GM18517 (cell line): Measurements from ENCODE around the gene IQCC.
A peak's percentile ranks its signal among the peaks of the same experiment; 100 is the strongest.

Experiments
- ATAC-seq: cut with Tn5 transposase; IDR thresholded peaks from one replicate; pipeline ENCODE4 v1.9.1; 2021; ENCODE audit warnings: mild to moderate bottlenecking, moderate library complexity; ENCODE audit not compliant: unreplicated experiment

The IQCC gene

GRCh38 chr1:32221980-32222755 lies 16.7 kb downstream of the IQCC start, which contains the start of the genes EIF3I and TMEM234:
TSS of gene EIF3I (plus strand) at chr1:32222407. CDS start at chr1:32222442, 35 bp downstream.
TSS of gene TMEM234 (minus strand) at chr1:32222353. CDS start at chr1:32222322, 31 bp downstream.
- ATAC-seq: peak; percentile 82

GRCh38 chr1:32223683-32224082 lies 18.2 kb downstream of the IQCC start:
- no peak for ATAC-seq

DNA sequence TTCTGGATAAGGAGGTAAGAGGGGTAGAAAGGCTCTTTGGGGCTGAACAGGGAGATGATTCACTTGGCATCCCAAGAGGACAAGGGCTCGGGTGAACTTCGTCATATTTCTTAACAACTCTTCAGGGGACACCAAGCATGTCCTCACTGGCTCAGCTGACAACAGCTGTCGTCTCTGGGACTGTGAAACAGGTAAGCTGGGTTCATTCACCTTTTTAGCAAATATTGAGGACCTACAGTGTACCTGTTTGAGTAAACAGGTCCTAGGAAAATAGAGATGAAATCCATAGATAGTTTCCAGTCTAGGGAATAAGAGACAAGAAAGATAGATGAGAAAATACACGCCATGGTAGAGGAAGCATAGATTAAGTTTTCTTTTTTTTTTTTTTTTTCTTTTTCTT lies 18.8 kb downstream of the IQCC start:
- no peak for ATAC-seq

DNA sequence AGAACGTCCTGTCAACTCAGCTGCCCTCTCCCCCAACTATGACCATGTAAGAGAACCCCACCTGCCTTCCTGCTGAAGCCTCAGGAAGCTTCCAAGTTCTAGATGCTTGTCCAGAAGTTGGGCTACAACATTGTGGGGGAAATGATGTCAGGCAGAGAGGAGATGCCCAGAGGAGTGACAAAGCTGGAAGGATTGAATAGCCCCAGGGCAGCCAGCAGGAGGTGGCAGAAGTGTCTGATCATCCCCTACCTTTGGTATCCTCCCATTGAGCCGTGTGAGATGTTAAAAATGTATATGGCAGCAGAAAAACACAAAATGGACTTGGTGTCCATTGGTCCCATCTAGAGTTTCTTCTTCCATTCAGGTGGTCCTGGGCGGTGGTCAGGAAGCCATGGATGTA lies 23.3 kb downstream of the IQCC start:
- no peak for ATAC-seq

GRCh38 chr1:32231843-32232432 lies 26.5 kb downstream of the IQCC start:
- ATAC-seq: no peak

DNA sequence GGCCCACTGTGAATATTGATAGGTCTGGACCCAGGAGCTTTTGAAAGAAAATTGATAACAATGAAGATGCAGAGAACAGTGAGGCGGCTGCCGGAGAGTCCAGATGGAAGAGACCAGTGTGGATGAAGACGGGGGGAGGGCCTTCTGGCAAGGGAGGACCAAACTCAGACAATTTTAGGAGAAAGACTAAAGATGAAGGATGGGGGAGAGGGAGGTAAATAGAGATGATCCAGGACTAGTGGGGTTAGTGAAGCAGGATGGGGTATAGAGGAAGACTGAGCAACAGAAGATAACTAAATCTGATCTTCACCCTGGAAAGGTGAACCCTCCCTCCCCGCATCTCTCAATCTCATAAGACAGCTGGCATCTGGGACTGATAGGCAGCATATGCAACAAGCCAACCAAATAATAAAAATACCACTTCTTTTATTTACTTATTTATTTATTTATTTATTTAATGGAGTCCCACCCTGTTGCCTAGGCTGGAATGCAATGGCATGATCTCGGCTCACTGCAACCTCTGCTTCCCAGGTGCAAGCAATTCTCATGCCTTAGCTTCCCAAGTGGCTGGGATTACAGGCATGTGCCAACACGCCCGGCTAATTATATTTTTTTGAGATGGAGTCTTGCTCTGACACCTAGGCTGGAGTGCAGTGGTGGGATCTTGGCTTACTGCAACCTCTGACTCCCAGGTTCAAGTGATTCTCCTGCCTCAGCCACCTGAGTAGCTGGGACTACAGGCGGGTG lies 27.3 kb downstream of the IQCC start:
- ATAC-seq: no peak

GRCh38 chr1:32234792-32235191 lies 29.3 kb downstream of the IQCC start:
- ATAC-seq: no peak

GRCh38 chr1:32239337-32239736 lies 33.9 kb downstream of the IQCC start:
- ATAC-seq: no peak

DNA sequence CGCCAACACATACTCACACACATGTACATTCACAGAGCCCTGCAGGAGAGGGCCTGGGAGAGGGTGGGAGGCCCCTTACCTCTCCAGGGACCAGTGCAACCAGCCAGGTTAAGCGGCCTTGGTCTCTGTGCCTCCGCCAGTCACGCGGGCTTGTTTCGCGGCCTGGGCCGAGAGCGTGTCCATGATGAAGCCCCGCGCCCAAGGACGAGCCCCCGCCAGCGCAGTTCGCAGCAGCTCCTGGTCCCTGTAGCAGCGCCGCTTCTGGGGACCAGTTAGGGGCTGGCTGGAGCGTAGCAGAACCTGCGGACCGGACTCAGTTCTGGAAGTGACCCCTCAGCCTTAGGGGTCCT lies 34.3 kb downstream of the IQCC start:
- no peak for ATAC-seq

DNA sequence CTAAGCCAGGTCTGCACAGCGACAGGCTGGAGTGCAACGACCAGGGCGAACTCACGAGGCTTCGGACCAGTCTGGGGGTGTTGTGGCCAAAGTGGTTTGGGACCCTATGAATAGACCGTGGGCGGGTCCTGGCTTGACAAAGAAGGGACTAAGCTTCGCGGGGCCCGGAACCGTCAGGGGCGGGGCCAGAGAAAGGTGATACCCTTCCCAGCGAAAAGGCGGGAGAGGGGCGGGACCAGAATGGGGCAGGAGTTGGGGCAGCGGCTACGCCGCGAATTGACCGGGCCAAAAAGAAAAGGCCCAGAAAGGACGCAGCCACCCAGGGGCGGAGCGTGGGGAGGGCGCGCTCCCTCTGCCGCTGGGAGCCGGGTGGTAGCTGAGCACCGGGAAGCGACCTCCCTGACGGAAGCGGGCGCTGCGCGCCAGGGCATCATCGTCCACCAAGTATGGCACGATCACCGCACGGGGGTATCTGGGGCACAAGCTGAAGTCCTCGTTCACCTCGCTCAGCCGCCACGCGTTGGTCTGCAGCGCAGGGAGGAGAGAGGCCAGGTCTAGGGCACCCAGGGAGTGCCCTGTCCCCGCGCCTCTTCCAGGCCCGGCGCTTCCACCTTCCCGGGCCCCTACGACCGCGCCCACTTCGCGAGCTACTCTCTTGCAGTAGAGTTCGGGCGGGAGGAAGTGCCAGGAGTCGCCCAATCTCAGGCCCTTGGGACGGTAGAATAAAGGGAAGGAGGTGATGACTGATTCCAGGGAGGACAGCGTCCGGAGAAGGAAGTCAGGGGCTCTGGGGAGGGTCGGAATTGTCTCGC lies 34.9 kb downstream of the IQCC start:
- ATAC-seq: no peak

DNA sequence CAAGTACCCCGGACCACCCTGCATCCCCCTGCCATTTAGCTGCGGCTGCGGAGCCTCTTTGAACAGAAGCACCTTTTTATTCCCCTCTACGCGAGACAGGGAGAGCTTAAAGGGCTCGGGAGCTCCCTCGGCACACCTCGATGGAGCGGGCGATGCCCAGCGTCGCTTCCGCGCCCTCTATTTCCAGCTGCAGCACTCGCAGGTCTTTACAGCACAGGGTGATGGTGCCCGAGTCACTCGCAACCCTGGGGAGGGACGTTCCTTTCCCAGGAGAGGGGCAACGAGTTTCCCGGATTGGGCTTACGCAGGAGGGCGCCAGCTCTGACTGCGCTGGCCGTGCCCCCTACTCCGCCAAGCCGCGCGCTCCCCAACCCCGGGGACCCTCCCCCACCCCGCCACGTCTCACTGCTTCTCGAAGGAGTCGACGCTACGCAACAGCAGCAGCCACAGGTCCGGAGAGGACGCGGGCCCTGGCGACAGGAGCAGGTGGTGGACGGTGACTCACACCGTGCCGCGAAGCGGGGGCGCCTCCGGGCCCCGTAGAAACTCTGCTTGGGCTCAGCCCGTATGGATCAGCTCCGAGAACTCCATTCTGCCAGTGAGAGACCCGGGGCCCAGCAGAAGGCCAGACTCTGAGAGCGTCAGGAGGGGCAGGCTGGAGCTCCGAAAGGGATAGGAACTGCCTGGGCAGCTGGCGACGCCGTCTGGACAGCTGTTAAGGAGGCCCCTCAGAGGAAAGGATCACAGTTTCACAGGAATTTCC lies 35.7 kb downstream of the IQCC start:
- no peak for ATAC-seq

GRCh38 chr1:32242341-32242851 lies 36.9 kb downstream of the IQCC start:
- no peak for ATAC-seq

- ATAC-seq: no peak
Measured at GRCh38 chr1:32246888-32247273, 41.4 kb downstream of the IQCC start, which contains the start of gene FAM167B. TSS of gene FAM167B (plus strand) at chr1:32247222. CDS start at chr1:32247422, 200 bp downstream.

GRCh38 chr1:32247452-32247851 lies 42.0 kb downstream of the IQCC start:
- no peak for ATAC-seq

DNA sequence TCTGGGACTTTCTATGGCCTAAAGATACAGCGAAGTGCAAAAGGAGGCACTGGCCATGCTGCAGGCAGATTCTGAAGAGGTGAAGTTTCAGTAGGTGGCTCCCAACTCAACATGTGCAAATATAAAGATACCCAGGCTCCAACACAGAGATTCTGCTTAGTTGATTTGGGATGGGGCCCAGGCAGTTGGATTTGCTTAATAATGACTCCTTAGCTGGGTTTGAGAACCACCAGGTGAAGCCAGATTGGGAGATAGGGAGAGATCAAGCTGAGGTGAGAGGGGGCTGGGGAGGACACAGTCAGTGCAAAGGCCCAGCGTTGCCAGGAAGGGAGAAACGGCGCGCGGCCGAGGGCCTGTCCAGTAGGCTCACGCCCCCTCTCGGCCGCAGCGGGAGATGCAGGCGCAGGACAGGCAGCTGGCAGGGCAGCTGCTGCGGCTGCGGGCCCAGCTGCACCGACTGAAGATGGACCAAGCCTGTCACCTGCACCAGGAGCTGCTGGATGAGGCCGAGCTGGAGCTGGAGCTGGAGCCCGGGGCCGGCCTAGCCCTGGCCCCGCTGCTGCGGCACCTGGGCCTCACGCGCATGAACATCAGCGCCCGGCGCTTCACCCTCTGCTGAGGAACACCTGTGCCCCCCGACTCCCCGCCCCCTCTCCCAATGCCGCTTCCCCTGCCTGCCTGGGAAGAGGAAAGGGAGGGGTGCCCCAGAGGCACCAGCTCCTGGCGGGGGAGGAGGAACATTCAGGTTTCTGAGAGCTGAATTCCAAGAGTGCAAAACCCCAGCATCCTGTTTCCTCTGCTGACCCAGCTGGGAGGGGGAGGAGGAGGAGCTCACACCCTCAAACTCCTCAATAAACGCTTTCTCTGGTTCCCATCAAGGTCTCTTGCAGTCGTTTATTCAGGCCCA lies 42.8 kb downstream of the IQCC start:
- ATAC-seq: no peak

DNA sequence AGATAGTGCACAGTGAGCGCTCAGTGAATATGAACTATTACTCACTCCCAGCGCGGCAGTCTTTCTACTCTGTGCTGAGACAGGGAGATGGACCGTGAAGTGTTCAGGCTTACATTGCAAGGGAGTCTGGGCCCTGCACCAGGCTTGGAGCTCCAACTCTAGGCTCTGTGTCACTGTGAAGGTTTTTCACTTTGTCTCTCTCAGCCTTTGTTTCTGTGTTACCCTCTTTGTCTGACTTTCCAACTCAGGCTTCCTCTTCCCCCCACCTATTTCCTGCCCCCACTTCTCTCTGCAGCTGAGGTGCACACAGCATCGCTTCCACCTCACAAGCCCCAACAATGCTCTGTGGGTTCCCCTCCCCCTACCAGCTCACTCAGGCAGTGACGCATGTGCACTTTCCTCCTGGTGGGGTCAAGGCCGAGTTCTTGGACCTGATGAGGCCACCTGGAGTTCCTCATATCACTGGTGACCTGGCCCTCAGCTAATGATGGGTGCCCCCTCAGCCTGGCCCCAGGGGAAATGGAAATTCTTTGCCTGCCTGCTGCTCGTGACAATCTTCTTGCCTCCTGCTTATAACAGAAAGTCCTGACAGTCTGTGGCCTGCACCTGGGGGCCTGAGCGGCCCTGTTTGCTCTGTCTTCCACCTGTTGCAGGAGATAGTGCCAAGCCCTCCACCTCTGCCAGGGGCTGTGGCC lies 44.5 kb downstream of the IQCC start:
- peak; percentile 54 for ATAC-seq

DNA sequence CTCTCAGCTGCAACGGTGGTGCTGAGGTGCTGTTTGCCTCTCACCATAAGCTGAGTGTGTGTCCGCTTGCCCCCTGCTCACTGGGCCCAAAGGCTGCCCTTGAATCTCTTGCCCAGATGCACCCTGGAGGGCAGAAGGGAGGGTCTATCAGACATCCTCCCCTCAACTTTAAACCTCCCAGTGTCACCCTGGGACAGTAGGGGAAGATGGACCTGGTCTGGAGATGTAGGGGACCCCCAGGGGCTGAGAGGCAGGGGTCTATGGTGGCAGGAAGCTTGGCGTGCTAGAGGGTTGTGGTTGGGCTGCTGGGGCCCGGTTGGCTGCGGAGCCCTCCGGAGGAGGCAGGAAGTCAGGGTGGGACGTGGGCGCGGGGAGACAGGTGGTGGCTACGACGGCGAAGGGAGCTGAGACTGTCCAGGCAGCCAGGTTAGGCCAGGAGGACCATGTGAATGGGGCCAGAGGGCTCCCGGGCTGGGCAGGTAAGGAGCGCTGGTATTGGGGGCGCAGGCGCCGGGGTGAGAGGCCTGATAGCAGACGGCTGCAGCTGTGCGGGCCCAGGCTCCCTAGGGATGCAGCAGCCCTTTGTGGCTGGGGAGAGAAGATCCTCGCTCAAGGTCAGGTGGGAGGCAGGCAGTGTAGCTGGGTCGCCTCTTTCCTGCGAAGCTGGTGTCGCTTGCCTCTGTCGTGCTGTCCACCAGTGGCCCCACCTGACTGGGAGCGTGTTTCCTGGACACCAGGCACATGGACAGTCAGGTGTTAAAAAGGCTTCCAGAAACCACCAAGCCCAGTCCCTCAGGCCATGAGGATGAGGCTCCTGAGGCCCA lies 45.6 kb downstream of the IQCC start, which contains the start of gene LCK:
LCK (plus strand) TSS at position 373 of the 824 bp plus-strand sequence. CDS start 23,065 bp downstream, outside the sequence.
- ATAC-seq: no peak
